Body of pancreas (tissue), 4 donors: Measurements from ENCODE around the gene SMYD4. TPM values are rescaled to one million over a fixed set of nuclear protein-coding genes. Genes with fewer than 3 reads are reported as not detected.
"Not testable (repeated sequence)": the region's sequence is repeated elsewhere in the genome, so short reads cannot be mapped to it uniquely, and the experiment has no call there.

Experiments used
- ATAC-seq: fragments of 150-250 bp; one replicate; pipeline ENCODE4 v1.9.1; 2016
- DNase-seq, 4 donors: peaks; one replicate each; pipeline ENCODE4 v3.0.0-alpha.2; 2019
- H3K27ac ChIP-seq, 4 donors: fragments of 200-600 bp; sonication (generic); 1 replicate in 3 of 4; 2 replicates in 1 of 4; pipeline versions ENCODE4 v1.5.1 to v1.6.1; 2016 to 2019; ENCODE audit warnings: mild to moderate bottlenecking in 1 of 4, mixed read lengths in 1 of 4, moderate library complexity in 1 of 4
- H3K27me3 ChIP-seq, 2 donors: fragments of 200-600 bp; sonication (generic); one replicate each; pipeline ENCODE4 v1.6.0; 2016; ENCODE audit warnings: mild to moderate bottlenecking in 1 of 2
- H3K36me3 ChIP-seq, 2 donors: fragments of 200-600 bp; sonication (generic); replicated peaks in 1 of 2; 2 replicates each; pipeline ENCODE4 v1.5.1; 2016; ENCODE audit warnings: low read depth in 2 of 2; ENCODE audit not compliant: insufficient read depth in 1 of 2
- H3K4me1 ChIP-seq: fragments of 200-600 bp; sonication (generic); one replicate; pipeline ENCODE4 v1.6.0; 2016
- H3K4me3 ChIP-seq, 2 donors: fragments of 200-600 bp; sonication (generic); 1 replicate in 1 of 2; 2 replicates in 1 of 2; pipeline ENCODE4 v1.5.1; 2016 to 2019
- H3K9me3 ChIP-seq, 3 donors: fragments of 200-600 bp; sonication (generic); 1 replicate in 2 of 3; 2 replicates in 1 of 3; pipeline ENCODE4 v1.5.1; 2016
- CTCF ChIP-seq, 7 experiments: fragments of 450-650 bp in 4 of 7; fragments of 200-600 bp in 3 of 7; sonication (generic) in 3 of 7; IDR thresholded peaks; one replicate each; pipeline ENCODE4 v1.5.1; 2016 to 2019; ENCODE audit warnings: antibody characterized with exemption in 7 of 7
- POLR2A ChIP-seq, 3 donors: fragments of 450-650 bp; IDR thresholded peaks; one replicate each; pipeline ENCODE4 v1.6.1; 2016; ENCODE audit warnings: antibody characterized with exemption in 3 of 3, mild to moderate bottlenecking in 2 of 3
- WGBS, 2 donors: methylation state at CpG; one replicate each; pipeline ENCODE4 v1.1.5; 2017; 5-methylcytosine and 5-hydroxymethylcytosine counted together
- intact Hi-C: fragments of 100-400 bp; cut with DNase I; formaldehyde crosslinking; loops from one replicate; pipeline ENCODE4 v1.15.1; 2023
- total RNA-seq, 2 donors: library from RNA; depleted of rRNA; stranded (reverse); fragments of >200 nt; gene quantifications; one replicate each; pipeline ENCODE4 v1.1.0, GENCODE V29; 2016

Gene SMYD4
- total RNA-seq, 2 donors from 2014 or later: 4.0 to 7.0 TPM

GRCh38 chr17:1769822-1770477, 59.8 kb downstream of the SMYD4 start:
- 30 to 43% methylated on average over 4 to 21 of the region's 21 CpGs for WGBS, 2 donors
- DNase-seq (peak in 1 of 4 donors; percentile 47), ATAC-seq (peak; percentile 43)
- no peaks in the 10 kb centered on the region for H3K9me3 ChIP-seq
- no peak overlapping the region for H3K4me3 ChIP-seq
- TF ChIP-seq POLR2A (IDR thresholded peaks at IDR 0.05) (no peak), CTCF (IDR thresholded peaks at IDR 0.05) (no peak)
- no peaks in the 10 kb centered on the region for H3K27me3 ChIP-seq
- H3K36me3 ChIP-seq: no peaks in the 10 kb centered on the region
- intact Hi-C loops: no loop called here
- H3K27ac ChIP-seq: no peak overlapping the region
- peaks cover 4% of the 10 kb centered on the region for H3K4me1 ChIP-seq

DNA sequence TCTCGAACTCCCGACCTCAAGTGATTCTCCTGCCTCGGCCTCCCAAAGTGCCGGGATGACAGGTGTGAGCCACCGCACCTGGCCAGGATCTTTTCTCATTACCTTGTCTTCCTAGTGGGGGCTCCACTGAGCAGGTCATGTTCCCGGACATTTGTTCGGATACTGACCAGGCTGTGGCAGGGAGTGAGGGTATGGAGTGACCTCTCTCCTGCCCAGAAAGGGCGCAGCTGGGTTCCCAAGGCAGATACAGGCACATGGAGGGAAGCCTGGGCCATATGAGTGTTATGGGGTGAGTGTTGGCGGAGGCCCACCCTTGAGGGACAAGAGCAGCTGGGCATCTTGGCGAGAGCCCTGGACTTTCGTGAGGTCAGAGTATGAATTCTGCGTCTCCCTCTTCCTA, 62.3 kb downstream of the SMYD4 start:
- Histone ChIP-seq H3K4me1 (peaks cover 26% of the 10 kb centered on the region), H3K36me3 (no peaks in the 10 kb centered on the region), H3K9me3 (no peaks in the 10 kb centered on the region), H3K4me3 (no peak overlapping the region), H3K27ac (no peak overlapping the region), H3K27me3 (no peaks in the 10 kb centered on the region)
- DNase-seq (no peak), ATAC-seq (no peak)
- WGBS, 2 donors: 85 to 92% methylated on average over 9 to 12 of the region's 12 CpGs
- intact Hi-C loops: no loop called here
- no peak for TF ChIP-seq POLR2A (IDR thresholded peaks at IDR 0.05)
- no peak for TF ChIP-seq CTCF (IDR thresholded peaks at IDR 0.05)

- no peak for DNase-seq
- intact Hi-C loops: no loop called here
Measured at GRCh38 chr17:1766382-1767135, 63.1 kb downstream of the SMYD4 start.

DNA sequence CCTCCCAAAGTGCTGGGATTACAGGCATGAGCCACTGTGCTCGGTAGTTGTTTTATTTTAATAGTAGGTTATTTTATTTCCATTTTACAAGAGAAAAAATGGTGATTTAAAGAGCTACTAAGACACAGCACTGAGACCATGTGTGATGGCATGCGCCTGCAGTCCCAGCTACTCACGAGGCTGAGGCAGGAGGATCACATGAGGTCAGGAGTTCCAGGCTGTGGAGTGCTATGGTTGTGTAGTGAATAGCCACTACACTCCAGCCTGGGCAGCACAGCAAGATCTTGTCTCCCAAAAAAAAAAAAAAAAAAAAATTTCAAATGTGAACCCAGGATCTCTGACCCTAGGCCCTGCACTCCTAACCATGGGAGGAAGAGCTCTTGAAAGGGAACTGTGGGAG, 64.1 kb downstream of the SMYD4 start:
- H3K9me3 ChIP-seq: no peaks in the 10 kb centered on the region
- DNase-seq (no peak), ATAC-seq (no peak)
- TF ChIP-seq POLR2A (IDR thresholded peaks at IDR 0.05): no peak
- no peak for TF ChIP-seq CTCF (IDR thresholded peaks at IDR 0.05)
- H3K27me3 ChIP-seq: no peaks in the 10 kb centered on the region
- H3K4me3 ChIP-seq: no peak overlapping the region
- no peak overlapping the region for H3K27ac ChIP-seq
- H3K4me1 ChIP-seq: peaks cover 26% of the 10 kb centered on the region
- intact Hi-C loops: no loop called here
- WGBS, 2 donors: 74 to 91% methylated on average over 3 of the region's 3 CpGs
- no peaks in the 10 kb centered on the region for H3K36me3 ChIP-seq

More at GRCh38 chr17:1766382-1767135, 63.1 kb downstream of the SMYD4 start:
- peaks cover 26% of the 10 kb centered on the region for H3K4me1 ChIP-seq
- H3K27ac ChIP-seq: no peak overlapping the region
- H3K36me3 ChIP-seq: no peaks in the 10 kb centered on the region
- TF ChIP-seq CTCF (IDR thresholded peaks at IDR 0.05): no peak
- no peak for TF ChIP-seq POLR2A (IDR thresholded peaks at IDR 0.05)
- no peaks in the 10 kb centered on the region for H3K9me3 ChIP-seq
- no peak for ATAC-seq
- 66 to 76% methylated on average over 17 to 20 of the region's 21 CpGs for WGBS, 2 donors
- H3K27me3 ChIP-seq: no peaks in the 10 kb centered on the region
- H3K4me3 ChIP-seq: no peak overlapping the region

GRCh38 chr17:1764705-1765104, 65.0 kb downstream of the SMYD4 start:
- DNase-seq, H3K9me3 ChIP-seq, H3K36me3 ChIP-seq, ATAC-seq, H3K4me3 ChIP-seq, H3K27me3 ChIP-seq, intact Hi-C loops: not testable (repeated sequence)
- Histone ChIP-seq H3K27ac (peak overlapping the region in 2 of 4 donors; percentile 69 to 72), H3K4me1 (peaks cover 22% of the 10 kb centered on the region)
- WGBS, 2 donors: 89 to 99% methylated on average over 7 of the region's 7 CpGs
